Stimulated activated CD4-positive, alpha-beta T cell treated with anti-CD3 and anti-CD28 coated beads, Interleukin-4, amount 100 ng/mL, for 48 hours (primary cell): ENCODE measurements around the gene ARHGAP30.
"Not testable (repeated sequence)": the region's sequence is repeated elsewhere in the genome, so short reads cannot be mapped to it uniquely, and the experiment has no call there.

Experiments used
- DNase-seq, 2 donors: peaks; one replicate each; pipeline ENCODE4 v3.0.0-alpha.2; 2020; ENCODE audit warnings: low read depth in 2 of 2

Gene ARHGAP30

GRCh38 chr1:161069731-161070270 lies at the start of gene ARHGAP30:
Gene ARHGAP30 (minus strand): TSS chr1:161069891. CDS start chr1:161069624, 267 bp downstream.
- DNase-seq = peak; percentile 69 to 75

GRCh38 chr1:161117759-161118581 lies 48.3 kb upstream of the ARHGAP30 start, which contains the start of the genes NIT1 and PFDN2:
Gene NIT1 (plus strand): TSS chr1:161118105. CDS start chr1:161118177, 72 bp downstream.
Gene PFDN2 (minus strand): TSS chr1:161118037. CDS start chr1:161118026, 11 bp downstream.
- peak; percentile 84 to 86 for DNase-seq

DNA sequence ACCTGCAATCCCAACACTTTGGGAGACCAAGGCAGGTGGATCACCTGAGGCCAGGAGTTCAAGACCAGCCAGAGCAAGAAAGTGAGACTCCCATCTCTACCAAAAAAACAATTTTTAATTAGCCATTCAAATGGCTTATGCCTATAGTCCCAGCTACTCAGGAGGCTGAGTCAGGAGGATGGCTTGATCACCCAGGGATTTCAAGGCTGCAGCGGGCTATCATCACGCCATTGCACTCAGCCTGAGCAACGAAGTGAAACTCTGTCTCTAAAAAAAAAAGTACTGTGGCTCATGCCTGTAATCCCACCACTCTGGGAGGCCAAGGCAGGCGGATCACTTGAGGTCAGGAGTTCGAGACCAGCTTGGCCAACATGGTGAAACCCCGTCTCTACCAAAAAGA lies 46.3 kb upstream of the ARHGAP30 start:
- DNase-seq = not testable (repeated sequence)

- peak; percentile 24 to 37 for DNase-seq
Observed at GRCh38 chr1:161115132-161115711, 45.5 kb upstream of the ARHGAP30 start.

- DNase-seq = no peak
Observed at GRCh38 chr1:161114556-161114955, 44.9 kb upstream of the ARHGAP30 start.

GRCh38 chr1:161113915-161114314 lies 44.2 kb upstream of the ARHGAP30 start:
- no peak for DNase-seq

DNA sequence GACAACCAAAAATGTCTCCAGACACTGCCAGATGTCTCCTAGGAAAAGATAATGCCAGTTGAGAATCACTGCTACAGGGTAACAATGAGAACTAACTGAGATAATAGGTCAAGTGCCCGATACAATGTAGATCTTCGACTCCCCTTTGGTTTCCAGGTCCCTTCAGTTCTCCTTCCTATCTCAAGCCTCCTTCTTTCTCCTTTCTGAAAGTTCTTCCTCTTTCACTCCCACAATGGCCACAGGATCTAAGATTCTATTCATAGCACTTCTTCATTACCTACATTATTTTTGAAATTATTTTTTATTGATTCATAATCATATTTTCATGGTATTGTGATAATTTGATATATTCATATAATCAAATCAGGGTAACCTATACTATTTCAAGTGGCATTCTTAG lies 41.8 kb upstream of the ARHGAP30 start:
- no peak for DNase-seq

DNA sequence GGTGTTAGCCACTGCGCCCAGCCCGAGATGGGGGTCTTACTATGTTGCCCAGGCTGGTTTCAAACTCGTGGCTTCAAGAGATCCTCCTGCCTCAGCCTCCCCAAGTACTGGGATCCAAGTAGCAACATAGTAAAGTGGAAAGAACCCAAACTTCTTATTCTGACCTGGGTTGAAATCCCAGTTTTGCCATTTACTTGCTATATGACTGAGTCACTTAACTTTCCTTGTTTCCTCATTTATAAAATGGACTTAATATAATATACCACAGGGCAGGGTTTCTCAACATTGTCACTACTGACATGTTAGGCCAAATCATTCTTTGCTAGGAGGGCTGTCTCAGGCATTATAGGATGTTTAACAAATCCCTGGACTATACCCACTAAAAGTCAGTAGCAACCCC lies 41.4 kb upstream of the ARHGAP30 start:
- DNase-seq = no peak

GRCh38 chr1:161106431-161106830 lies 36.7 kb upstream of the ARHGAP30 start:
- no peak for DNase-seq

- no peak for DNase-seq
Observed at GRCh38 chr1:161100556-161100955, 30.9 kb upstream of the ARHGAP30 start.

DNA sequence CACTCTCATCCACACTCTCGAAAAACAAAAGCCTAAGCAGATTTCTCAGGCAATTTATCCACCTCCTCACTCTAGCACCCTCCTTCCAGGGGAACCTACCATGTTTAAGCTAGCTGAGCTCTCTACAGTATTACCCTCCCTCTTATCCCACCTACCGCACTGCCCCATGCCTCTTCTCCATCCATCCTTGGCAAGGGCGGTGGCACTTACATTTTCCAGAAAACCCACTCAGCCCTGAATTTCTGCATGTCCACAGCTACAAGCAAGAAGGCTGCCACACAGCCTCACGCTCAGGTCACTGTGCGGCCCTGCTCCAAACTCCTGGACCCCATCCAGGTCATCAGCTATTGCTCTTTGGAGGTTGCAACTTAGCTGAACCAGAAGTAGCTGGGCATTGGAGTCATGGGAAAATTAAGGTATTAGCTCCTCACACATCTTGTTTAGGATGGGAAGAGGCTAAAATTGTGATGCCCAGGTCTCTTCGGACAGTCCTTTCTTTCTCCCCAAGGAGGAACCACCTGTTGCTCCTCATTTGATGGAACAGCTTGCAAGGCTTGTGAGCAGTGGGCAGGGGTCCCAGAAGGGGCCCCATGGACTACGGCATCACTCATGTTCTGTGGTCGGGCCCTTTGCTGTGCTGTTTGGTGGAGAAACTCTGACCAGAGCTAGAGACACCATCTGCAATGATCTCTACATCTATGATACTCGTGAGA lies 29.6 kb upstream of the ARHGAP30 start:
- no peak for DNase-seq

- DNase-seq = peak; percentile 47 to 65
Observed at GRCh38 chr1:161098210-161099068, 28.7 kb upstream of the ARHGAP30 start, which contains the start of gene KLHDC9. Gene KLHDC9 (plus strand): TSS chr1:161098361. CDS start chr1:161098536, 175 bp downstream.

DNA sequence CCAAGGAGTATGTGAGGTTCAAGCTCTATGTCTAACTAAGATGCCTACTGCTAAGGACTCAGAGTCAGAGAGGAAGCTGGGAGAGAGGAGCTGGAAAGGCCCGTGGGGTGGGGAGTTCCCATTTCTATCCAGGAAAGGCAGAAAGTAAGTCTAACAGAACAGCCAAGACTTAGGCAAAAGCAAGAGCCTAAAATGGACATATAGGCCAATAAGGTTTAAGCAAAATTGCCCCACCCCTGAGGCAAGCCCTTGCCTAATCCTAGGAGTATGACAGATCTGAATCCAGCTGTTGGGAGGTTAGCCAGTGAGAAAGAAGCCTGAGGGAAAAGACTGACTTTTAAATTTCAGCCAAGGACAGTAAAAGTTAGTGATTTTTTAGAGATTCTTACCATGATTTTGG lies 26.8 kb upstream of the ARHGAP30 start:
- no peak for DNase-seq

GRCh38 chr1:161096015-161096414 lies 26.3 kb upstream of the ARHGAP30 start:
- no peak for DNase-seq

- no peak for DNase-seq
Observed at GRCh38 chr1:161095230-161095629, 25.5 kb upstream of the ARHGAP30 start.

- no peak for DNase-seq
Observed at GRCh38 chr1:161094481-161094880, 24.8 kb upstream of the ARHGAP30 start.

- peak in 1 of 2 donors; percentile 37 for DNase-seq
Observed at GRCh38 chr1:161092621-161093028, 22.9 kb upstream of the ARHGAP30 start.

DNA sequence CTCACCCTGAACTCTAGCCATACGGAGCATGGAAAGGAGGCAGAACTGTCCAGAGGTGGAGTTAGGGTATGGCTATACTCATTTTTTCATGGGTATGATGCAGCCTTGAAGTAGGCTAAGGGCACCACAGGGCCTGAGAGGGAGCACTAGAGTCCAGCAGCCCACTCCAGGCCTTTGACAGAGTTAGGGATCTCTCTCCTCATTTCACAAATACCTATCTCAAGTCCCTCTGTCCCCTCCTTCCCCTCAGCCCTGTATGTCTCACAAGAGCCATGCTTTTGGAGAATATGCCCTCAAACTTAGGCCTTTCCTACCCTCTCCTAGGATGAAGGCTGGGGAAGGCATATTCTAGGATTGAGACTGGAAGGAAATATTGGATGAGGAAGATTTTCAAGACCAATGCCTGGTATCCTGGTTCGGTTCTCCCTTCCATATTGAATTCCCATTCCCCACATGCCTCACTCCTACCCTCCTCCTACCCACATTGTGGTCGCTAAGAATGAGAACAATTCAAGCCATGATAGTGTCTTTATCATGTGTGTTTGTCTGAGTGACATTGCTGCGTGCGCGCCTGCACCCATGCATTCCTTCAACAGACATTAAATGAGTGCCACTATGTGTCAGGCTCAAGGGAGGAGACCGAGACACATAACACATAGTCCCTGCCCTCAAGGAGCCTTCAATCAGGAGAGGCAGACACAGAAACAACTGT lies 22.3 kb upstream of the ARHGAP30 start:
- DNase-seq = no peak

GRCh38 chr1:161091093-161091492 lies 21.4 kb upstream of the ARHGAP30 start:
- DNase-seq = no peak

DNA sequence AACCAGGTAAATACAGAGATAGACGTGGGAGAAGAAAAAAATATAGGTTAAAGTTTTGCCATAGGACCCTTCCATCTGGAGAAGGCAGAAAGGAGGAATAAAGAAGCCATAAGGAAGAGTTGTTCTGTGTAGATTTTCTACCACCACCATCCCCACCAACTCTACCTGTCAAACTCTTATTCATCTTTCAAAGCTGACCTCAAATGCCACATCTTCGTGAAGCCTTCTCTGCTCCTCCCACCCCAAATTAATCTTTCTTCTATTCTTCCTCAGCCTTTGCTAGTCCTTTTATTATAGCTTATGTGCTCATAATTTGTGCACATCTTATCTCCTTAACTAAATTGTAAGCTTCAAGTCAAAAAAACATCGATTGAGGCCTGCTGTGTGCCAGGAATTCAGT lies 20.9 kb upstream of the ARHGAP30 start:
- no peak for DNase-seq
